NB4 (cell line): ENCODE results near the gene BFSP2.

Source experiments
- CTCF ChIP-seq: IDR thresholded peaks from one replicate; pipeline ENCODE4 v1.5.1; 2012; ENCODE audit warnings: low read depth, low read length
- POLR2A ChIP-seq: IDR thresholded peaks from 2 replicates; pipeline ENCODE4 v1.6.1; 2011; ENCODE audit warnings: mild to moderate bottlenecking; ENCODE audit not compliant: insufficient read length; ENCODE audit errors: extremely low read depth

GRCh38 chr3:133381346-133382109 lies 18.3 kb upstream of the BFSP2 start:
- no peak for TF ChIP-seq POLR2A
- TF ChIP-seq CTCF = no peak
